HFFc6 (cell line): ENCODE results near the gene MYO18B. TPM values are rescaled to one million over a fixed set of nuclear protein-coding genes. Genes with fewer than 3 reads are reported as not detected.

Source experiments
- DNase-seq: peaks from one replicate; pipeline ENCODE4 v3.0.0-alpha.2; 2018
- H3K27ac Mint-ChIP-seq: 2 replicates; pipeline ENCODE4 v1.8.0; 2020; ENCODE audit warnings: mild to moderate bottlenecking, mixed read lengths
- H3K27me3 Mint-ChIP-seq: 2 replicates; pipeline ENCODE4 v1.8.0; 2021; ENCODE audit warnings: mild to moderate bottlenecking, moderate library complexity, mixed read lengths; ENCODE audit not compliant: insufficient read depth
- H3K36me3 Mint-ChIP-seq: 2 replicates; pipeline ENCODE4 v1.8.0; 2021; ENCODE audit warnings: low read depth, mixed read lengths
- H3K4me1 Mint-ChIP-seq: 2 replicates; pipeline ENCODE4 v1.8.0; 2020; ENCODE audit warnings: low read depth, mixed read lengths
- H3K4me3 Mint-ChIP-seq: 2 replicates; pipeline ENCODE4 v1.8.0; 2020; ENCODE audit warnings: mild to moderate bottlenecking, moderate library complexity, mixed read lengths
- H3K9me3 Mint-ChIP-seq: 2 replicates; pipeline ENCODE4 v1.8.0; 2020; ENCODE audit warnings: mild to moderate bottlenecking, mixed read lengths
- total RNA-seq, 6 experiments: library from RNA; stranded (reverse); fragmentation: NEBNext Ultra II Directional; extraction: Animal tissue kit (Norgen Biotek cat#: 25700); gene quantifications; 2 replicates in 1 of 6; 3 replicates in 5 of 6; pipeline ENCODE4 v1.2.3, GENCODE V29; 2021
- TF ChIP-seq, protein P1 (sequence below): fragments of 200-600 bp; sonication (generic); IDR thresholded peaks from 2 replicates; pipeline ENCODE4 v1.5.0; 2021; ENCODE audit warnings: antibody characterized with exemption, mild to moderate bottlenecking

The MYO18B gene
- total RNA-seq, 6 experiments from 2014 or later = 0.02 TPM; not detected in 5

DNA sequence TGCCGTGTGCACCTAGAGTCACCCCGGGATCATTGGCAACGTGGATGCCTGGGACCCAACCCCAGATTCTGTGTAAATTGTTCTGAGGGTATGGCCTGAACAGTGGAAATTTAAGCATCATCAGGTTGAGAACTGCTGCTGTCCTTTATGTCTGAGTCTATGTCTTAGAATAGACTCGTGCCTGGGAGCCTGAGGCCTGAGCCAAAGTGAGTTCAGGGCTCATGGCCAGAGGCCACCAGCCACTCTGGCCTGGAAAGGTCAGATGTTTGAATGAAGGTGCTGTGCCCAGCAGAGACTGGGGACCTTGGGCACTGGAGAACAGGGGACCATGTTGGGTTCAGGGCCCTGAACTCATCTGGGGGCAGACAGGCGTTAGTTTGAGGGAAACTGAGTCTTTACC lies 91.1 kb downstream of the MYO18B start:
- H3K4me1 Mint-ChIP-seq = no peaks in the 10 kb centered on the region
- TF ChIP-seq, protein P1, sequence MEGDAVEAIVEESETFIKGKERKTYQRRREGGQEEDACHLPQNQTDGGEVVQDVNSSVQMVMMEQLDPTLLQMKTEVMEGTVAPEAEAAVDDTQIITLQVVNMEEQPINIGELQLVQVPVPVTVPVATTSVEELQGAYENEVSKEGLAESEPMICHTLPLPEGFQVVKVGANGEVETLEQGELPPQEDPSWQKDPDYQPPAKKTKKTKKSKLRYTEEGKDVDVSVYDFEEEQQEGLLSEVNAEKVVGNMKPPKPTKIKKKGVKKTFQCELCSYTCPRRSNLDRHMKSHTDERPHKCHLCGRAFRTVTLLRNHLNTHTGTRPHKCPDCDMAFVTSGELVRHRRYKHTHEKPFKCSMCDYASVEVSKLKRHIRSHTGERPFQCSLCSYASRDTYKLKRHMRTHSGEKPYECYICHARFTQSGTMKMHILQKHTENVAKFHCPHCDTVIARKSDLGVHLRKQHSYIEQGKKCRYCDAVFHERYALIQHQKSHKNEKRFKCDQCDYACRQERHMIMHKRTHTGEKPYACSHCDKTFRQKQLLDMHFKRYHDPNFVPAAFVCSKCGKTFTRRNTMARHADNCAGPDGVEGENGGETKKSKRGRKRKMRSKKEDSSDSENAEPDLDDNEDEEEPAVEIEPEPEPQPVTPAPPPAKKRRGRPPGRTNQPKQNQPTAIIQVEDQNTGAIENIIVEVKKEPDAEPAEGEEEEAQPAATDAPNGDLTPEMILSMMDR = no peak
- H3K9me3 Mint-ChIP-seq = peaks cover 65% of the 10 kb centered on the region
- no peak for DNase-seq
- H3K27me3 Mint-ChIP-seq = no peaks in the 10 kb centered on the region
- H3K36me3 Mint-ChIP-seq = peaks cover 20% of the 10 kb centered on the region
- H3K4me3 Mint-ChIP-seq = no peak overlapping the region
- H3K27ac Mint-ChIP-seq = no peak overlapping the region

GRCh38 chr22:25833676-25834075 lies 91.7 kb downstream of the MYO18B start:
- Mint-ChIP-seq H3K9me3 (peaks cover 62% of the 10 kb centered on the region), H3K4me3 (no peak overlapping the region), H3K27ac (no peak overlapping the region), H3K4me1 (no peaks in the 10 kb centered on the region), H3K27me3 (no peaks in the 10 kb centered on the region), H3K36me3 (peaks cover 20% of the 10 kb centered on the region)
- TF ChIP-seq, protein P1 = no peak
- DNase-seq = no peak

- no peak for DNase-seq
- Mint-ChIP-seq H3K9me3 (peaks cover 67% of the 10 kb centered on the region), H3K27ac (no peak overlapping the region), H3K36me3 (peaks cover 20% of the 10 kb centered on the region), H3K4me1 (no peaks in the 10 kb centered on the region), H3K27me3 (no peaks in the 10 kb centered on the region), H3K4me3 (no peak overlapping the region)
- TF ChIP-seq, protein P1 = no peak
Observed at GRCh38 chr22:25834490-25834889, 92.5 kb downstream of the MYO18B start.

- no peaks in the 10 kb centered on the region for H3K27me3 Mint-ChIP-seq
- H3K9me3 Mint-ChIP-seq = peaks cover 72% of the 10 kb centered on the region
- peaks cover 20% of the 10 kb centered on the region for H3K36me3 Mint-ChIP-seq
Observed at GRCh38 chr22:25835348-25835747, 93.4 kb downstream of the MYO18B start.

DNA sequence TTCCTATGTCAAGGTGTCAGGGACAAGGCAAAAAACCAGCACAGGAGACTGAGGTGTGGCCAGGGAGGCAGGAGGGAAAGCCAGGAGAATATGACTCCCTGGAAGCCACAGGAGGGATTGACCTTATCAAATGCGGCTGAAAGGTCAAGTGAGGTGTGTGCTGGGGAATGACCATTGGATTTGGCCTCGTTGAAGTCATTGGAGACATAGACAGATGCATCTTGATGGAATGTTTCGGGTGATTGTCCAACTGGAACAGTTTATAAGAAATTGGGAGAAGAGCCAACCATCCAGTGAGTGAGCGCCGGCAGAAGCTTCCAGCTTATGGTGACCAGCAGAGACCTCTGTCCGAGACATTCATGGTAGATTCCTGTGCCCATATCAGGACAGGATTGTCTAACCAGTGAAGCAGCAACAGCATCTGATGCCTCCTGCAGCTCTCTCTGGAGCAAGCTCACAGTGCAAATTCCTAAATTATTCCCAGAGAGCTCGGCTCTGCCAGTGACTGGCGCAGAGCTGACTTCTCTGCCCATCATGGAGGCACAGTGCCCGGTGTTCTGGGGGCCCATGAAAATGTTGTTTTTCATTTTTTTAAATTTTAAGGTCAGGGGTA lies 95.4 kb downstream of the MYO18B start:
- Mint-ChIP-seq H3K36me3 (peaks cover 25% of the 10 kb centered on the region), H3K4me1 (no peaks in the 10 kb centered on the region), H3K27ac (no peak overlapping the region), H3K4me3 (no peak overlapping the region), H3K27me3 (no peaks in the 10 kb centered on the region), H3K9me3 (peaks cover 76% of the 10 kb centered on the region)
- TF ChIP-seq, protein P1 = no peak
- no peak for DNase-seq

More at GRCh38 chr22:25835348-25835747, 93.4 kb downstream of the MYO18B start:
- no peak overlapping the region for H3K27ac Mint-ChIP-seq
- TF ChIP-seq, protein P1 = no peak
- H3K4me3 Mint-ChIP-seq = no peak overlapping the region
- DNase-seq = no peak
- no peaks in the 10 kb centered on the region for H3K4me1 Mint-ChIP-seq
